HUES64 (cell line): Measurements from ENCODE around the gene ZCCHC8.
"Not testable (repeated sequence)": the region's sequence is repeated elsewhere in the genome, so short reads cannot be mapped to it uniquely, and the experiment has no call there.

Experiments
- H3K27ac ChIP-seq: 2 replicates; pipeline ENCODE4 v1.7.0; 2013; ENCODE audit warnings: low read depth, low read length, inconsistent platforms
- H3K27me3 ChIP-seq: 2 replicates; pipeline ENCODE4 v1.6.1; 2013; ENCODE audit warnings: mild to moderate bottlenecking, low read length; ENCODE audit not compliant: insufficient read depth
- H3K36me3 ChIP-seq: 2 replicates; pipeline ENCODE4 v1.6.1; 2013; ENCODE audit warnings: mild to moderate bottlenecking, low read length; ENCODE audit not compliant: insufficient read depth
- H3K4me1 ChIP-seq: 2 replicates; pipeline ENCODE4 v1.6.1; 2013; ENCODE audit warnings: mild to moderate bottlenecking, low read length, moderate library complexity; ENCODE audit not compliant: insufficient read depth
- H3K4me3 ChIP-seq: 2 replicates; pipeline ENCODE4 v1.5.1; 2013; ENCODE audit warnings: mild to moderate bottlenecking, low read length, moderate library complexity
- H3K9ac ChIP-seq: 2 replicates; pipeline ENCODE4 v1.6.1; 2013; ENCODE audit warnings: mild to moderate bottlenecking, low read depth, low read length
- H3K9me3 ChIP-seq: 2 replicates; pipeline ENCODE4 v1.6.1; 2013; ENCODE audit warnings: low read depth, low read length; ENCODE audit not compliant: insufficient read depth
- WGBS: fragments of 150-250, 120-280 bp; methylation state at CpG from one replicate; pipeline ENCODE4 v1.1.7; 2013; ENCODE audit warnings: missing lambda C conversion rate; 5-methylcytosine and 5-hydroxymethylcytosine counted together

The ZCCHC8 gene

DNA sequence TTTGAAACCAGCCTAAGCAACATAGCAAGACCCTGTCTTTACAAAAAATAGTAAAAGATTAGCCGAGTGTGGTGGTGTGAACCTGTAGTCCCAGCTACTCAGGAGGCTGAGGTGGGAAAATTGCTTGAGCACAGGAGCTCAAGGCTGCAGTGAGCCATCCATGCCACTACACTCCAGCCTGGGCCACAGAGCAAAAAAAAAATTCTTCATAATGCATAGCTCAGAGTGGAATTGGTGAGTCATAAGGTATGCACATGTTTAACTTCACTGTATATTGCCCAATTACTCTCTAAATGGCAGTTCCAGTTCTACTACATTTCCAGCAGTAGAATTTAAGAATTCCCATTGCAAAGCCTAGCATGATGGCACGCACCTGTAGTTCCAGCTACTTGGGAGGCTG, 51.4 kb downstream of the ZCCHC8 start:
- Histone ChIP-seq H3K27ac (no peak overlapping the region), H3K9ac (no peak overlapping the region), H3K4me1 (no peaks in the 10 kb centered on the region)

DNA sequence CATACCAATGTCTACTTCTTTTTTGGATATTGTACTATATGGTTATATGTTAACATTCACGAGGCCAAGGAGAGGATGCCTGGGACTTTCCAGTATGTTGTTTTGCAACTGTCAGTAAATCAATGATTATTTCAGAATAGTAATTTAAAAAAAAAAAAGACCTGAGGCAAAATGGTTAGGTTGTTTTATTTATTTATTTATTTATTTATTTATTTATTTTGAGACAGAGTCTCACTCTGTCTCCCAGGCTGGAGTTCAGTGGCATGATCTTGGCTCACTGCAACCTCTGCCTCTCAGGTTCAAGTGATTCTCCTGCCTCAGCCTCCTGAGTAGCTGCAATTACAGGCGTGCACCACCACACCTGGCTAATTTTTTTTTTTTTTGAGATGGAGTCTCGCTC, 52.9 kb downstream of the ZCCHC8 start:
- H3K9ac ChIP-seq, H3K9me3 ChIP-seq, H3K27ac ChIP-seq, H3K36me3 ChIP-seq, H3K27me3 ChIP-seq, H3K4me3 ChIP-seq, H3K4me1 ChIP-seq: not testable (repeated sequence)
- 100% methylated on average over 3 of the region's 3 CpGs for WGBS

More for the DNA sequence above, 51.4 kb downstream of the ZCCHC8 start:
- no peaks in the 10 kb centered on the region for H3K36me3 ChIP-seq
- H3K27me3 ChIP-seq, result no peaks in the 10 kb centered on the region
- WGBS, result 87% methylated on average over 2 of the region's 2 CpGs
- H3K9me3 ChIP-seq, result no peaks in the 10 kb centered on the region
- H3K4me3 ChIP-seq, result no peak overlapping the region

DNA sequence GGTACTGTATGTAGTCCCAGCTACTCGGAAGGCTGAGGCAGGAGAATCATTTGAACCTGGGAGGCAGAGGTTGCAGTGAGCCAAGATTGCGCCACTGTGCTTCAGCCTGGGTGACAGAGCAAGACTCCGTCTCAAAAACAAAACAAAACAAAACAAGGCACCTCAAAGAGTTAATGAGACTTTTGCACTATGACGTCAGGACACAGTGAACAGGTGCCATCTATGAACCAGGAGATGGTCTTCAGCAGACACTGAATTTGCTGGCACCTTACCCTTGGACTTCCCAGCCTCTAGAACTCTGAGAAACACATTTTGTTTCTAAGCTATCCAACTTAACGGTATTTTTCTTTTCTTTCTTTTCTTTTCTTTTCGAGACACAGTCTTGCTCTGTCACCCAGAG, 54.3 kb downstream of the ZCCHC8 start:
- not testable (repeated sequence) for H3K27ac ChIP-seq, H3K27me3 ChIP-seq, H3K36me3 ChIP-seq, H3K4me1 ChIP-seq, H3K9ac ChIP-seq, H3K9me3 ChIP-seq, H3K4me3 ChIP-seq
- WGBS, result 86% methylated on average over 6 of the region's 6 CpGs

DNA sequence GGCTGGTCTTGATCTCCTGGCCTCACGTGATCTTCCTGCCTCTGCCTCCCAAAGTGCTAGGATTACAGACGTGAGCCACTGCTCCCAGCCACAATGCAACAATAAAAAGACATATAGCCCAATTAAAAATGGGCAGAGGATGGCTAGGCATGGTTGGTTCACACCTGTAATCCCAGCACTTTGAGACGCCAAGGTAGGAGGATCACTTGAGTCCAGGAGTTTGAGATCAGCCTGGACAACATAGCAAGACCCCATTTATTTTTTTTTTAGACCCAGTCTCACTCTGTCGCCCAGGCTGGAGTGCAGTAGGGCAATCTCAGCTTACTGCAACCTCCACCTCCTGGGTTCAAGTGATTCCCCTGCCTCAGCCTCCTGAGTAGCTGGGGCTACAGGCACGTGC, 56.7 kb downstream of the ZCCHC8 start:
- not testable (repeated sequence) for H3K9me3 ChIP-seq, H3K27ac ChIP-seq, H3K27me3 ChIP-seq, H3K9ac ChIP-seq, H3K4me3 ChIP-seq, H3K4me1 ChIP-seq, H3K36me3 ChIP-seq
- WGBS, result 85% methylated on average over 5 of the region's 5 CpGs

DNA sequence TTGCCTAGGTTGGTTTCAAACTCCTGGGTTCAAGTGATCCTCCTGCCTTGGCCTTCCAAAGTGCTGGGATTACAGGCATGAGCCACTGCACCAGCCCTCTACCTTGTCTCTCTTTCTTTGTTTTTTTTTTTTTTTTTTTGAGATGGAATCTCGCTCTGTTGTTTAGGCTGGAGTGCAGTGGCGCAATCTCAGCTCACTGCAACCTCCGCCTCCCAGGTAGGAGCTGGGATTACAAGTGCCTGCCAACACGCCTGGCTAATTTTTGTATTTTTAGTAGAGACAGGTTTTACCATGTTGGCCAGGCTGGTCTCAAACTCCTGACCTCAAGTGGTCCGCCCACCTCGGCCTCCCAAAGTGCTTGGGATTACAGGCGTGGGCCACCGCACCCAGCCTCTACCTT, 61.9 kb downstream of the ZCCHC8 start:
- not testable (repeated sequence) for H3K4me1 ChIP-seq, H3K27ac ChIP-seq, H3K4me3 ChIP-seq, H3K9ac ChIP-seq, H3K36me3 ChIP-seq, H3K9me3 ChIP-seq, H3K27me3 ChIP-seq
- WGBS, result 95% methylated on average over 8 of the region's 8 CpGs

DNA sequence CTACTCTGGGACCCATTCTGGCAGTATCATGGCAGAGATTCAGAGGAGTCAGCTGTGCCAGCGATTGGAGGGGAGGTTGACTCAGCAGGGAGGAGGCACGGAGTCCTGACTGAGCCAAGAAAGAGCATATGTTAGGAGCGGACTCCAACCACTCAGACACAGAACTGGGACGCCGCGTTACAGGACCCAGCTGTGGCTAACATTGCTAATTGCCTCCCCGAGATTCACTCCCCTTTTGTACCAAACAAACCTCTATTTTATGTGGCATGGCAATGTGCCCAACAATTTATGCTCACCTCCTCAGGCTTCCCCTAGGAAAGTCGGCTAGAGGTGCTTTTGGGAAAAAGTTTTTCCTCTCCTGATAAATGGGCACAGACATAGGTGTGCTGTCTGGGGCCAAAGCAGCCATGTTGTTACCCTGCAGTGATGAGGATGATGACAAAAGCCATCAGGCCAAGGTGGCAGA, 63.0 kb downstream of the ZCCHC8 start:
- WGBS, result 86% methylated on average over 8 of the region's 8 CpGs
- Histone ChIP-seq H3K4me1 (no peaks in the 10 kb centered on the region), H3K27me3 (no peaks in the 10 kb centered on the region), H3K27ac (no peak overlapping the region), H3K9ac (no peak overlapping the region), H3K36me3 (no peaks in the 10 kb centered on the region), H3K9me3 (no peaks in the 10 kb centered on the region), H3K4me3 (no peak overlapping the region)

DNA sequence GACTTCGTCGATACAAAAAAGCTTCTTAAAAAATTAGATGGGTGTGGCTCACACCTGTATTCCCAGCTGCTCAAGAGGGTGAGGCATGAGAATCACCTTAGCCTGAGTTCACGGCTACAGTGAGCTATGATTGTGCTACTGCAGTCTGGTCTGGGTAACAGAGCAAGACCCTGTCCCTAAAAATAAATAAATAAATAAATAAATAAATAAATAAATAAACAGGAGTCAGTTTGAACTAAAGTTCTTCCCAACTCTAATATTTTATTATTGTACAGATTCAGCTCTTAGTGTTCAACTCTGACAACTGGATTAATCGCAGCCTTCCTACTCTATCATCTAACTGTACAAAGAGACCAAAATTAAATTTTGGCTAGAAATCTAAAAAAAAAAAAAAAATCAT, 65.5 kb downstream of the ZCCHC8 start:
- Histone ChIP-seq H3K27me3 (no peaks in the 10 kb centered on the region), H3K4me1 (no peaks in the 10 kb centered on the region), H3K9me3 (no peaks in the 10 kb centered on the region), H3K36me3 (no peaks in the 10 kb centered on the region), H3K27ac (no peak overlapping the region), H3K4me3 (no peak overlapping the region), H3K9ac (no peak overlapping the region)
- WGBS, result 91% methylated on average over 4 of the region's 4 CpGs

DNA sequence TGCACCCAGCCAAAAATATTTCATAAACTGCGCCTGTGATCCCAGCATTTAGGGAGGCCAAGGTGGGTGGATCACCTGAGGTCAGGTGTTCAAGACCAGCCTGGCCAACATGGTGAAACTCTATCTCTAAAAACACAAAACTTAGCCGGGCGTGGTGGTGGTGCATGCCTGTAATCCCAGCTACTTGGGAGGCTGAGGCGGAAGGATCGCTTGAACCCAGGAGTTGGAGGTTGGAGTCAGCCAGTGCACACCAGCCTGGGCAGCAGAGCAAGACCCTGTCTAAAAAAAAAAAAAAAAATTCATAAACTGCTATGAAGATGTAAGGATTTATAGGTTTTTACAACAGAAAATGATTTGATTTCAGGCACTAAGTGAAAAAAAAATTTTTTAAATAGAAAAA, 71.7 kb downstream of the ZCCHC8 start:
- not testable (repeated sequence) for H3K9ac ChIP-seq, H3K36me3 ChIP-seq, H3K27me3 ChIP-seq, H3K4me1 ChIP-seq, H3K4me3 ChIP-seq, H3K9me3 ChIP-seq, H3K27ac ChIP-seq
- WGBS, result 95% methylated on average over 5 of the region's 5 CpGs

DNA sequence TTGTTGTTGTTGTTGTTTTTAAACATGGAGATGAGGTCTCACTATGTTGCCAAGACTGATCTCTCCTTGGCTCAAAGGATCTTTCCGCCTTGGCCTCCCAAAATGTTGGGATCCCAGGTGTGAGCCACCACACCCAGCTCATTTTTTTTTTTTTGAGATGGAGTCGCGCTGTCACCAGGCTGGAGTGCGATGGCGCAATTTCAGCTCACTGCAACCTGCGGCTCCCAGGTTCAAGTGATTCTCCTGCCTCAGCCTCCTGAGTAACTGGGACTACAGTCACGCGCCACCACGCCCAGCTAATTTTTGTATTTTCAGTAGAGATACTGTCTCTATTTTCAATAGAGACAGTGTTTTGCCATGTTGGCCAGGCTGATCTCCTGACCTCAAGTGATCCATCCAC, 73.3 kb downstream of the ZCCHC8 start:
- Histone ChIP-seq H3K9ac (no peak overlapping the region), H3K4me1 (peaks cover 4% of the 10 kb centered on the region; the same call in 1 of the 2 replicates), H3K9me3 (no peaks in the 10 kb centered on the region), H3K27ac (no peak overlapping the region), H3K36me3 (no peaks in the 10 kb centered on the region), H3K4me3 (no peak overlapping the region), H3K27me3 (no peaks in the 10 kb centered on the region)
- 96% methylated on average over 9 of the region's 9 CpGs for WGBS

DNA sequence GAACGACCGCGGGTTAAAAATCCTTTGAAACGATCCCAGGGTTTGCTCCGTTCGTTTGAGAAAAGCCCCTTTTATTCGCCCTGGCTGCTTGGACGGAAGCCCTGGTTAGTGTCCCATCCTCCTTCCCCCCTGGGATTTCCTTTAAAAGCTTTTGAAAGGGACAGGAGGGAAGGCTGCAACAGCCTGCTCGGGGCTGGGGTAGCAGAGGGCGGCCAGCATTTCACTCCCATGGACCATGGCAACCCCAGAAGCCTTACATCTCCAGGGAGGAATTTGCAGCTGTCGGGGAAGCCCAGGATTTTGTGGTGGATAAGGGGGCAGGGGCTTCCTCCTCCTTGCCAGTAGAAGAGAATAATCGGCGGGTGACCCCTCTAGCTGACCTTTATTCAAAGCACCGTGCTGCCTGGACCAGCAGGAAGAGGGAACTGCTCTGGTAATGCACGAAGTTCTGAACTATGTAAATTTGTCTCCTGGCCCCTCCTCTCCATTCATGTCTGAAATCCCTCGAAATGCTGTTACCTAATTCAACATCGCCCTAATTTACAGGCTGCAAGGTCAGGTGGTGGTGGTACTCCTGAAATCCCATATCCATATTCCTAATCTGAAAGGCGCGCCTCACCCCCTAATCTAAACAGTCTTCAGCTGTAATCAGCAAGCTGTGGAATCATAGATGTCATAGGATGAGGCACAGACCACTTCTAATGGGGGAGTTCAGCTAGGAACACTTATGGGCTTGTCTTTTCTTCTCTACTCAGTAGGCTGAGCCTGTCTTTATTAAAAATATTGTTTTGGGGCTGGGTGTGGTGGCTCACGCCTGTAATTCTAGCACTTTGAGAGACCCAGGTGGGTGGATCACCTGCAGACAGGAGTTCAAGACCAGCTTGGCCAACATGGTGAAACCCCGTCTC, 77.2 kb downstream of the ZCCHC8 start:
- Histone ChIP-seq H3K27me3 (no peaks in the 10 kb centered on the region), H3K9ac (peak overlapping the region; percentile 83), H3K27ac (peak overlapping the region; percentile 88), H3K9me3 (no peaks in the 10 kb centered on the region), H3K4me1 (peaks cover 4% of the 10 kb centered on the region; the same call in 1 of the 2 replicates), H3K4me3 (peak overlapping the region; percentile 84), H3K36me3 (no peaks in the 10 kb centered on the region)
- 21% methylated on average over 19 of the region's 21 CpGs for WGBS

DNA sequence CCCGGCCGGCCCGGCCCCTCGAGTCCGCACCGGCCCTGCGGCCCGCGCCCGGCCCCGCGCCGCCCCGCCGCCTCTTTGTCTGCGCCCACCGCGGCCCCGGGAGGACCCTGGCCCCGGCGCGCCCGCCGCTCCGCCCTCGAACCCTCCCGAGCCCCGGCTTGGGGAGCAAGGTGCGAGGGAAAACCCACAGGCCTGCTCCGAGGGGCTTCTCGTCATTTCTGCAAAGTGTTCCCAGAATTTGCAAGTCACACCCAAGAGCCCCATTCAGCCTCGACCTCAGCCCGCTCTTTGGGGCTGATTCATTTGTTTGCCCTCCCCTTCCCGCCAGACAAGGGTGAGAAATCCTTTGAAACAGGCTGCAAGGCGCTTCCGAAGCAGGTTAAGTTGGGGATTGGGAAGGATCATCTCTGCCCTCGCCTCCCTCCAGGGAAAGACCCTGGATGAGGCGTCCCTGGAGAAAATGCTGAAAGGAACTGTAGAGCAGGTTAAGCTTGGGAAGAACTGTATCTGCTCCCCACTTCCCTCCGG, 77.9 kb downstream of the ZCCHC8 start:
- Histone ChIP-seq H3K9me3 (no peaks in the 10 kb centered on the region), H3K27me3 (no peaks in the 10 kb centered on the region), H3K27ac (peak overlapping the region; percentile 88), H3K4me1 (peaks cover 4% of the 10 kb centered on the region; the same call in 1 of the 2 replicates), H3K9ac (peak overlapping the region; percentile 83), H3K36me3 (no peaks in the 10 kb centered on the region), H3K4me3 (peak overlapping the region; percentile 84)
- under 1% methylated on average over 39 of the region's 39 CpGs for WGBS
